Loucy (cell line): ENCODE measurements around the gene SERGEF.

ENCODE experiments used
- CTCF ChIP-seq: fragments of 200-600 bp; sonication (generic); conservative IDR thresholded peaks from 2 replicates; pipeline ENCODE4 v1.5.1; 2014; ENCODE audit warnings: mild to moderate bottlenecking, antibody characterized with exemption, low read length
- EZH2phosphoT487 ChIP-seq: fragments of 200-600 bp; IDR thresholded peaks from 2 replicates; pipeline ENCODE4 v1.6.1; 2018; ENCODE audit warnings: antibody characterized with exemption, mild to moderate bottlenecking, moderate library complexity, borderline replicate concordance

DNA sequence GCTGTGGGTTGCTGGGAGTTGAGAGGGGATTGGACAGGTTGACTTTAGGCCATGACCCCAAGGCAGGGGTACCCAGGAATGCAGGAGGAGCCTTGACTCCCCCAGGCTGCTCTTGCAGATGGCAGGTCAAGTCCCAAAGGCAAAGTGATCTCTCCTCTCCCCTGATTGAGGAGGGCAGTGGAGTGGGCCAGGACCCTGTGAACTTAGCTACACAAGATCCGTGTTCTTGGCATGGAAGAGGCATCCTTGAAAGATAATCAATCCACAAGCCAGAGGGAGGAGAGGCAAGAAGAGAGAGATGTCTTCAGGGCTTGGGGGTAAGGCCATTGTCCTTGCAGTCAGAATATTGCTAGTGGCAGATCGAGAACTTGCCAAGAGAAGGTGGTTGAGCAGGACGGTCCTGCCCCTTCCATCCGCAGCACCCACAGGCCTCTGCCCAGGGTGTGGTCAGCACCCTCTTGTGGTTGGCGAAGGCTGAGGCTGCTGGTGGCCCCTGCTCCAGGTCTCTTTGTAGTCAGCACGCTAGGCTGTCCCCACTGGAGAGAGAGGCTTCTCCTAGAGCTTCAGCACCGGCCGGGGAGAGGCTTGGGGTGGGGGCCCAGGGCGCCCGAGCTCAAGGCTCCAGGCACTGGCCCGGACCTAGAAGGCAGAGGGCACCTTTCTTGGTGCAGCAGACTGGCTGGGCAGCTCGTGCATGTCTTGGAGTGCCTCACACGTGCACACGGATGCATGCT lies 232.8 kb downstream of the SERGEF start:
- no peak for TF ChIP-seq CTCF
- TF ChIP-seq EZH2phosphoT487 = no peak
